Mucosa of stomach (tissue), 1 donor: Measurements from ENCODE around the gene WDFY3.

Experiments
- H3K27me3 ChIP-seq: one replicate; pipeline ENCODE4 v1.7.0; 2013; ENCODE audit warnings: mild to moderate bottlenecking, low read length; ENCODE audit not compliant: control insufficient read depth, insufficient read depth
- H3K36me3 ChIP-seq: one replicate; pipeline ENCODE4 v1.7.0; 2013; ENCODE audit warnings: low read length; ENCODE audit not compliant: control insufficient read depth, insufficient read depth
- H3K4me1 ChIP-seq: one replicate; pipeline ENCODE4 v1.7.0; 2013; ENCODE audit warnings: mild to moderate bottlenecking, low read length; ENCODE audit not compliant: control insufficient read depth, insufficient read depth
- H3K4me3 ChIP-seq: one replicate; pipeline ENCODE4 v1.7.0; 2013; ENCODE audit warnings: low read length
- H3K9ac ChIP-seq: one replicate; pipeline ENCODE4 v1.7.0; 2013; ENCODE audit warnings: mild to moderate bottlenecking, low read length, moderate library complexity
- H3K9me3 ChIP-seq: one replicate; pipeline ENCODE4 v1.7.0; 2013; ENCODE audit warnings: mild to moderate bottlenecking, low read length, moderate library complexity; ENCODE audit not compliant: control insufficient read depth
- donor health status: Pancreatic carcinoma.

WDFY3 gene

GRCh38 chr4:84800256-84800655, 166.2 kb downstream of the WDFY3 start:
- Histone ChIP-seq H3K27me3 (no peaks in the 10 kb centered on the region), H3K36me3 (no peaks in the 10 kb centered on the region), H3K4me1 (no peaks in the 10 kb centered on the region), H3K9ac (no peak overlapping the region), H3K4me3 (no peak overlapping the region), H3K9me3 (no peaks in the 10 kb centered on the region)

DNA sequence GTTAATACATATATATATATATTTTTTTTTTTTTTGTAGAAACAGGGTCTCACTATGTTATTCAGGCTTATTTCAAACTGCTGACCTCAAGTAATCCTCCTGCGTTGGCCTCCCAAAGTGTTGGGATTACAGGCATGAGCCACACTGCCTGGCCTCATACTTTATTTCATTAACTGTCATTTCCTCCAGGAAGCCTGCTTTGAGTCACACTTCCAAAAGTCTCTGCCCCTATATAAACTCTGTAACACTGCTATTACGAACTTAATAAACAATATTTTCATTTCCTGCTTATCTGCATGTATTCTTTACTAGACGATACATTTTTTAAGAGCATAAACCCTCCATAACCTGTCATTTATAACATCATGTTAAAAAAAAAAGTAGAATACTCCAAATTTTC, 167.2 kb downstream of the WDFY3 start:
- H3K4me1 ChIP-seq: no peaks in the 10 kb centered on the region
- H3K36me3 ChIP-seq: no peaks in the 10 kb centered on the region

DNA sequence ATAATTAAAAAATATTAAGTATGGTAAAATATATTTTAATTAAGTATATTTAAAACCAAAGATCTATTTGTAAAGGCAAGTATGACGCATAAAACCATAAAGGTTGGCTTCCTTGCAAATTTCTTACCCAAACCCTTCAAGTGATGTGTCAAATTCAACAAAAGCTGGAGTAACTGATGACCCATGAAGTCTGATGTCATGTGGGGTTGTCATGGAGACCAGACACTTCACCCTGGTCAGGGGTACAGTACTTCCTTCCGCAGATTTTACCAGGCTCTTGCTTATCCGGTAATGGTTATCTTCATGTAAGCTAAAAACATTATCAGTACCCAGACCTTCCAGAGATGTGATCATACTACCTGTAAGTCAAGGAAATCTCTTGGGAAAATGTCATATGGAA, 170.1 kb downstream of the WDFY3 start:
- H3K4me1 ChIP-seq: no peaks in the 10 kb centered on the region
- H3K9me3 ChIP-seq: no peaks in the 10 kb centered on the region
- no peaks in the 10 kb centered on the region for H3K27me3 ChIP-seq
- no peak overlapping the region for H3K4me3 ChIP-seq
- no peaks in the 10 kb centered on the region for H3K36me3 ChIP-seq
- no peak overlapping the region for H3K9ac ChIP-seq

More for the DNA sequence above, 167.2 kb downstream of the WDFY3 start:
- H3K9me3 ChIP-seq: no peaks in the 10 kb centered on the region
- no peaks in the 10 kb centered on the region for H3K27me3 ChIP-seq
- no peak overlapping the region for H3K9ac ChIP-seq
- H3K4me3 ChIP-seq: no peak overlapping the region

- no peaks in the 10 kb centered on the region for H3K9me3 ChIP-seq
- H3K27me3 ChIP-seq: no peaks in the 10 kb centered on the region
- H3K36me3 ChIP-seq: no peaks in the 10 kb centered on the region
- no peak overlapping the region for H3K4me3 ChIP-seq
- no peak overlapping the region for H3K9ac ChIP-seq
- no peaks in the 10 kb centered on the region for H3K4me1 ChIP-seq
Measured at GRCh38 chr4:84792366-84793301, 173.9 kb downstream of the WDFY3 start.

DNA sequence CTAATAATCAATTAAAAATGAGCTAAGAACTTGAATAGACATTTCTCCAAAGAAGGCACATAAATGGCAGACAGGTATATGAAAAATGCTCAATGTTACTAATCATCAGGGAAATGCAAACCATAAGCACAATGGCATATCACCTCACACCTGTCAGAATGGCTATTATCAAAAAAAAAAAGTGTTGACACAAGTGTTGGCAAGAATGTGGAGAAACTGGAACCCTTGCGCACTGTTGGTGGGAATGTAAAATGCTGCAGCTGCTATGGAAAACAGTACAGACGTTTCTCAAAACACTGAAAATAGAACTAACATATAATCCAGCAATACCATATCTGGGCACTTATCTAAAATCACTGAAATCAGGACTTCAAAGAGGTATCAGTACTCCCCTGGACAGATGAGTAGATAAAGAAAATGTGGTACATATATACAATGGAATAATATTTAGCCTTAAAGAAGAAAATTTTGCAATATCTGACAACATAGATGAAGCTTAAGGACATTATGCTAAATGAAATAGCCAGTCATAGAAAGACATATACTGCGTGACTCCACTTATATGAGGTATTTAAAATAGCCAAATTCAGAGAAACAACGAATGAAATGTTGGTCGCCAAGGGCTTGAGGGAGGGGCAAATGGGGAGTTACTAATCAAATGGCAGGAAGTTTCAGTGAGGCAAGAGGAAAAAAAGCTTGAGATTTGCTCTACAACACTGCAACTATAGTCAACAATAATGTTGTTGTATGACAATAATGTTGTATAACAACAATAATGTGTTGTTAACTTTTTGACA, 175.5 kb downstream of the WDFY3 start:
- Histone ChIP-seq H3K4me1 (no peaks in the 10 kb centered on the region), H3K9ac (no peak overlapping the region), H3K27me3 (no peaks in the 10 kb centered on the region), H3K9me3 (no peaks in the 10 kb centered on the region), H3K4me3 (no peak overlapping the region), H3K36me3 (no peaks in the 10 kb centered on the region)

DNA sequence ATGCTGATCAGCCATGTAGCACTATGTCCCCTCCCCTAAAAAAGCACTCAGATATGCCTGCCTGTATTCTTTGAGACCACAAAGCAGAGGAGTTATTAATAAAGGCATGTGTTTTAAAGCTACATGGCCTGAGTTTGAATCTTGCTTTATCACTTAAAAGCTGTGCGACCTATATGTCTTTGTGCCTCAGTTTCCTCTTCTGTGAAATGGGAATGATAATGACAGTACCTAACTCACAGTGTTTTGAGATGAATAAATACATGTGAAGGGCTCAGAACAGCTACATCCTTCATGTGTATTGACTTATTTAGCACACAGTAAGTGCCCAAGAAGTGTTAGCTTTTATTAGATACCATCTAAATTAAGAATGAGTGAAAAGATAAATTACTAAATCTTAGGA, 180.0 kb downstream of the WDFY3 start:
- no peaks in the 10 kb centered on the region for H3K4me1 ChIP-seq
- H3K9me3 ChIP-seq: no peaks in the 10 kb centered on the region
- no peak overlapping the region for H3K9ac ChIP-seq
- no peaks in the 10 kb centered on the region for H3K36me3 ChIP-seq
- no peak overlapping the region for H3K4me3 ChIP-seq
- H3K27me3 ChIP-seq: no peaks in the 10 kb centered on the region

DNA sequence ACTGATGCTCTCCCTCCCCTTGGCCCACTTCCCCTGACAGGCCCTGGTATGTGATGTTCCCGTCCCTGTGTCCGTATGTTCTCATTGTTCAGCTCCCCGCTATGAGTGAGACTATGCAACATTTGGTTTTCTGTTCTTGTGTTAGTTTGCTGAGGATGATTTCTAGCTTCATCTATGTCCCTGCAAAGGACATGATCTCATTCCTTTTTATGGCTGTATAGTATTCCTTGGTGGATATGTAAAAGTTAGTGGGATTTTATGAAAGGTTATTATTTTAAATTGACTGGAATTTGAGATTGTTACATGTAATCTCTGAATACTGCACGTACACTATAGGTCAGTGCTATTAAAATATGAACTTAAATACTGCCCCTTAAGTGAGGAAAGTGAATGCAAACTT, 184.0 kb downstream of the WDFY3 start:
- Histone ChIP-seq H3K9ac (no peak overlapping the region), H3K36me3 (no peaks in the 10 kb centered on the region)

GRCh38 chr4:84780719-84781118, 185.8 kb downstream of the WDFY3 start:
- H3K9ac ChIP-seq: no peak overlapping the region
- no peaks in the 10 kb centered on the region for H3K27me3 ChIP-seq
- H3K36me3 ChIP-seq: no peaks in the 10 kb centered on the region
- H3K9me3 ChIP-seq: no peaks in the 10 kb centered on the region
- H3K4me3 ChIP-seq: no peak overlapping the region
- H3K4me1 ChIP-seq: no peaks in the 10 kb centered on the region

More for the DNA sequence above, 184.0 kb downstream of the WDFY3 start:
- Histone ChIP-seq H3K9me3 (no peaks in the 10 kb centered on the region), H3K27me3 (no peaks in the 10 kb centered on the region), H3K4me3 (no peak overlapping the region), H3K4me1 (no peaks in the 10 kb centered on the region)

DNA sequence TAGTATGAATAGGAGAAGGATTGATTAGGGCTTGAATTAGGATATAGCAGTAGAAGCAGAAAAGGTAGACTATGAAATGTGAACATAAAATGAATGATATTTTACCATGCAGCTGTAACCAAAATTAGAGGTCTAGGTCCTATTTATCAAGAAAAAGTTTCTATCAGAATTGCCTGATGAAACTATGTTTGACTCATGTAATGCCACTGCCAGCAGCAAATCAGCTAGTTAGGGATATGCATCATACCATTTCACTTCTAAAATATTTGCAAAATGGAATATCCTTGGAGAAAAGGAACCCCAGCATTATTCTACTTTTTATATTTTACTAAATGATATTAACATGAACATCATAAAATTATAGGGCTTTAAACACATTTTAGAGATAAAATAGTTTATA, 188.4 kb downstream of the WDFY3 start:
- H3K9ac ChIP-seq: no peak overlapping the region
- no peaks in the 10 kb centered on the region for H3K36me3 ChIP-seq
- no peaks in the 10 kb centered on the region for H3K27me3 ChIP-seq
- no peak overlapping the region for H3K4me3 ChIP-seq
- no peaks in the 10 kb centered on the region for H3K9me3 ChIP-seq
- H3K4me1 ChIP-seq: no peaks in the 10 kb centered on the region

DNA sequence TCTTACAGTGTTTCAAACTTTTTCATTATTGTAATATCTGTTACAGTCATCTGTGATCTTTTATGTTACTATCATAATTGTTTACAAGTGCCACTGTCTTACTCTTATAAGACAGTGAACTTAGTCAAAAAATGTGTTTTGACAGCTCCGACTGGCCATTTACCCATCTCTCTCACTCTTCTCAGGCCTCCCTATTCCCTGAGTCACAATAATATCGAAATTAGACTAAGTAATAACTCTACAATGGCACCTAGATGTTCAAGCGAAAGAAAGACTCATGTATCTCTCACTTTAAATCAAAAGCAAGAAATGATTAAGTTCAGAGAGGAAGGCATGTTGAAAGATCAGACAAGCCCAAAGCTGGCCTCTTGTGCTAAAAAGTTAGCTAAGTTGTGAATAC, 199.3 kb downstream of the WDFY3 start:
- no peak overlapping the region for H3K9ac ChIP-seq
- H3K4me1 ChIP-seq: no peaks in the 10 kb centered on the region
- no peaks in the 10 kb centered on the region for H3K36me3 ChIP-seq
- no peaks in the 10 kb centered on the region for H3K9me3 ChIP-seq
- H3K27me3 ChIP-seq: no peaks in the 10 kb centered on the region
- no peak overlapping the region for H3K4me3 ChIP-seq

GRCh38 chr4:84753321-84753972, 213.0 kb downstream of the WDFY3 start:
- no peaks in the 10 kb centered on the region for H3K4me1 ChIP-seq
- H3K36me3 ChIP-seq: peaks cover 5% of the 10 kb centered on the region
- H3K4me3 ChIP-seq: no peak overlapping the region
- no peaks in the 10 kb centered on the region for H3K27me3 ChIP-seq
- no peak overlapping the region for H3K9ac ChIP-seq
- H3K9me3 ChIP-seq: no peaks in the 10 kb centered on the region

DNA sequence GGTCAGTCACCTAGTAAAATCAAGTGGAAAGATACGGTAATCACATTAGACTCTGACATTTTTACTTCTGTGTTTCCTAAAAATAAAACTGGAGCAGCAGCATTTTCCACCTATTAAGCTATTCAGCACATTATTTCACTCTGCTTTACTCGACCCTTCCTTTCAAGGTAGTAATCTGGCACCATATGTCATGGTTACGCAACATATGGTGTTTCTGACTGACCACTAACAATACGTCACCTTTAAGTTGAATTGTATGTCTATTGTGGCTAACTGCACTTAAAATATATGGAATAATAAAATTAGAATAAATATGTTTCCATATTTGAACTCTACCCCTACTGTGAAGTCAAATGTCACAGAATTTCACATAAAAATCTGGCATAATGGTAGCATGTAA, 214.8 kb downstream of the WDFY3 start:
- Histone ChIP-seq H3K36me3 (peaks cover 5% of the 10 kb centered on the region), H3K27me3 (no peaks in the 10 kb centered on the region), H3K9me3 (no peaks in the 10 kb centered on the region), H3K4me3 (no peak overlapping the region), H3K9ac (no peak overlapping the region), H3K4me1 (no peaks in the 10 kb centered on the region)
